SK-N-SH (cell line): ENCODE results near the gene CRIM1. TPM values are rescaled to one million over a fixed set of nuclear protein-coding genes. Genes with fewer than 3 reads are reported as not detected.

Source experiments
- CTCF ChIA-PET: fragments of 300-600, 350-600 bp; formaldehyde crosslinking; extraction: SDS; loops from one replicate; lab custom pipeline; 2021; lab: Yijun Ruan, JAX
- POLR2A ChIA-PET: fragments of 350-600 bp; sonication (Branson Sonifier 250); formaldehyde crosslinking; extraction: SDS; loops from one replicate; lab custom pipeline; 2020; ENCODE audit warnings: antibody characterized with exemption, inconsistent platforms; lab: Yijun Ruan, JAX
- DNase-seq: peaks from one replicate; pipeline ENCODE4 v3.0.0; 2012
- H2AFZ ChIP-seq: fragments of 200-600 bp; sonication (generic); 2 replicates; pipeline ENCODE4 v1.8.1; 2016; ENCODE audit warnings: antibody characterized with exemption, mild to moderate bottlenecking, low read depth
- H3F3A ChIP-seq: fragments of 200-600 bp; sonication (generic); replicated peaks from 2 replicates; pipeline ENCODE3; 2016; ENCODE audit warnings: antibody characterized with exemption, mild to moderate bottlenecking; ENCODE audit not compliant: insufficient read depth
- H3K27ac ChIP-seq, 2 experiments: fragments of 200-500 bp in 1 of 2; fragments of 200-600 bp in 1 of 2; sonication (Bioruptor generic) in 1 of 2; sonication (generic), shearing (Covaris generic) in 1 of 2; 2 replicates each; pipeline versions ENCODE4 v1.5.1 to v1.6.1; 2014 to 2016; ENCODE audit warnings: low read depth in 2 of 2, inconsistent platforms in 1 of 2, low read length in 1 of 2, mild to moderate bottlenecking in 1 of 2, mixed read lengths in 1 of 2
- H3K27me3 ChIP-seq: fragments of 200-600 bp; sonication (generic), shearing (Covaris generic); 2 replicates; pipeline ENCODE4 v1.6.1; 2016; ENCODE audit warnings: mixed run types; ENCODE audit not compliant: insufficient read depth
- H3K36me3 ChIP-seq, 2 experiments: fragments of 200-500 bp in 1 of 2; fragments of 200-600 bp in 1 of 2; sonication (Bioruptor generic) in 1 of 2; sonication (generic) in 1 of 2; replicated peaks in 1 of 2; 2 replicates each; pipeline versions ENCODE3 to v1.5.1; 2014 to 2016; ENCODE audit warnings: low read length in 1 of 2, mild to moderate bottlenecking in 1 of 2; ENCODE audit not compliant: insufficient read depth in 2 of 2, control insufficient read depth in 1 of 2
- H3K4me1 ChIP-seq, 2 experiments: fragments of 200-500 bp in 1 of 2; fragments of 200-600 bp in 1 of 2; sonication (Bioruptor generic) in 1 of 2; sonication (generic), shearing (Covaris generic) in 1 of 2; 2 replicates each; pipeline versions ENCODE4 v1.5.1 to v1.6.1; 2014 to 2016; ENCODE audit warnings: low read depth in 1 of 2, low read length in 1 of 2, mixed run types in 1 of 2; ENCODE audit not compliant: insufficient read depth in 2 of 2, control insufficient read depth in 1 of 2
- H3K4me2 ChIP-seq: fragments of 200-600 bp; sonication (generic), shearing (Covaris generic); 2 replicates; pipeline ENCODE4 v1.6.1; 2017; ENCODE audit warnings: mixed run types
- H3K4me3 ChIP-seq, 2 experiments: fragments of 200-500 bp in 1 of 2; fragments of 200-600 bp in 1 of 2; sonication (Bioruptor generic) in 1 of 2; sonication (generic), shearing (Covaris generic) in 1 of 2; 2 replicates each; pipeline versions ENCODE4 v1.5.1 to v1.8.1; 2014 to 2016; ENCODE audit warnings: low read depth in 2 of 2, inconsistent platforms in 1 of 2, low read length in 1 of 2, mild to moderate bottlenecking in 1 of 2, mixed read lengths in 1 of 2, moderate library complexity in 1 of 2
- H3K79me2 ChIP-seq: fragments of 200-600 bp; sonication (generic); 2 replicates; pipeline ENCODE4 v1.8.1; 2017; ENCODE audit warnings: mild to moderate bottlenecking; ENCODE audit not compliant: insufficient read depth
- H3K9ac ChIP-seq: fragments of 200-600 bp; sonication (generic); 2 replicates; pipeline ENCODE4 v1.6.1; 2017; ENCODE audit warnings: mixed run types
- H3K9me2 ChIP-seq: fragments of 200-600 bp; sonication (generic); 2 replicates; pipeline ENCODE4 v1.6.1; 2017; ENCODE audit warnings: mixed run types
- H3K9me3 ChIP-seq: fragments of 200-600 bp; sonication (generic); 2 replicates; pipeline ENCODE4 v1.6.1; 2017; ENCODE audit warnings: mixed run types, mild to moderate bottlenecking, moderate library complexity
- H4K20me1 ChIP-seq: fragments of 200-600 bp; sonication (generic); 2 replicates; pipeline ENCODE4 v1.6.1; 2017; ENCODE audit warnings: mild to moderate bottlenecking, mixed run types; ENCODE audit not compliant: insufficient read depth
- EP300 ChIP-seq, 2 experiments: IDR thresholded peaks; 2 replicates each; pipeline versions ENCODE4 v1.4.0 to v1.6.1; 2012; ENCODE audit warnings: borderline replicate concordance in 1 of 2, low read depth in 1 of 2, low read length in 1 of 2
- FOSL2 ChIP-seq: IDR thresholded peaks from 2 replicates; pipeline ENCODE4 v1.4.0; 2012; ENCODE audit warnings: low read depth, mild to moderate bottlenecking, moderate library complexity, borderline replicate concordance
- FOXJ3 ChIP-seq: sonication (generic); formaldehyde crosslinking; IDR thresholded peaks from 2 replicates; pipeline ENCODE4 v1.5.1; 2020; ENCODE audit warnings: mild to moderate bottlenecking, missing genetic modification reagents
- FOXM1 ChIP-seq: IDR thresholded peaks from 2 replicates; pipeline ENCODE4 v1.4.0; 2012; ENCODE audit warnings: low read depth, mild to moderate bottlenecking
- JUND ChIP-seq: IDR thresholded peaks from 2 replicates; pipeline ENCODE4 v1.4.0; 2012
- MXI1 ChIP-seq: IDR thresholded peaks from 2 replicates; pipeline ENCODE4 v1.6.1; 2012; ENCODE audit warnings: mild to moderate bottlenecking, low read depth, low read length, improper control_type of control experiment
- NFIC ChIP-seq: IDR thresholded peaks from 2 replicates; pipeline ENCODE4 v1.4.0; 2012; ENCODE audit warnings: borderline replicate concordance
- NRF1 ChIP-seq: IDR thresholded peaks from 2 replicates; pipeline ENCODE4 v1.6.1; 2012; ENCODE audit warnings: low read depth, mild to moderate bottlenecking, low read length
- RAD21 ChIP-seq: IDR thresholded peaks from 2 replicates; pipeline ENCODE4 v1.6.1; 2012; ENCODE audit warnings: mild to moderate bottlenecking, low read length
- RCOR1 ChIP-seq: fragments of 150-350 bp; IDR thresholded peaks from 2 replicates; pipeline ENCODE4 v1.6.1; 2017; ENCODE audit warnings: antibody characterized with exemption, low read length
- RXRA ChIP-seq: IDR thresholded peaks from 2 replicates; pipeline ENCODE4 v1.4.0; 2012; ENCODE audit warnings: low read depth, mild to moderate bottlenecking, borderline replicate concordance
- TCF12 ChIP-seq: IDR thresholded peaks from 2 replicates; pipeline ENCODE4 v1.4.0; 2012
- TEAD4 ChIP-seq: IDR thresholded peaks from 2 replicates; pipeline ENCODE4 v1.4.0; 2012; ENCODE audit warnings: mild to moderate bottlenecking, borderline replicate concordance; ENCODE audit not compliant: insufficient read depth
- WGBS: methylation state at CpG from one replicate; pipeline ENCODE4 v1.1.6; 2017; ENCODE audit warnings: low lambda C conversion rate; 5-methylcytosine and 5-hydroxymethylcytosine counted together
- polyA plus RNA-seq, 3 experiments: library from polyadenylated mRNA; depleted of rRNA; stranded (reverse); fragments of >200 nt; gene quantifications; 2 replicates each; pipeline ENCODE4 v1.2.3, GENCODE V29; 2012

Gene CRIM1
- polyA plus RNA-seq, 1 of the 3 experiments (the other 2 are of a cell fraction): 244 TPM

GRCh38 chr2:36569267-36569856 is 213.8 kb downstream of the CRIM1 start (continued):
- no peak for TF ChIP-seq NRF1
- no peak for TF ChIP-seq RAD21
- TF ChIP-seq TEAD4: no peak

GRCh38 chr2:36570416-36570815 is 214.8 kb downstream of the CRIM1 start:
- peaks cover 48% of the 10 kb centered on the region for H3F3A ChIP-seq
- peaks cover 17 to 50% of the 10 kb centered on the region in 2 experiments for H3K36me3 ChIP-seq
- peaks cover 0 to 40% of the 10 kb centered on the region in 2 experiments; a peak in 3 of 4 replicates for H3K4me1 ChIP-seq
- WGBS: 23% methylated on average over 1 of the region's 1 CpG
- no peak overlapping the region for H3K9ac ChIP-seq
- no peak for TF ChIP-seq NFIC
- peak; percentile 41; the same call in 1 of the 2 replicates for TF ChIP-seq FOSL2
- no peak for TF ChIP-seq MXI1
- H4K20me1 ChIP-seq: no peaks in the 10 kb centered on the region
- no peak overlapping the region for H3K4me2 ChIP-seq
- no peaks in the 10 kb centered on the region for H3K9me3 ChIP-seq
- H3K9me2 ChIP-seq: no peaks in the 10 kb centered on the region
- POLR2A ChIA-PET: no interaction called here
- peak overlapping the region in 1 of 2 experiments; percentile 92; a peak in 2 of 4 replicates for H3K27ac ChIP-seq
- CTCF ChIA-PET: no interaction called here
- no peak overlapping the region for H3K4me3 ChIP-seq
- H3K27me3 ChIP-seq: no peaks in the 10 kb centered on the region
- no peak for DNase-seq
- no peak overlapping the region for H2AFZ ChIP-seq
- H3K79me2 ChIP-seq: peaks cover 87% of the 10 kb centered on the region

GRCh38 chr2:36572054-36572718 is 216.6 kb downstream of the CRIM1 start:
- no peak for DNase-seq
- TF ChIP-seq NRF1 (no peak), TCF12 (no peak), RXRA (no peak), FOSL2 (no peak), EP300 (IDR thresholded peaks at IDR 0.05; ENCODE audit: borderline replicate concordance in 1 of 2, low read depth in 1 of 2, low read length in 1 of 2) (no peak), FOXM1 (no peak), RCOR1 (no peak), FOXJ3 (CRISPR knock-in tag) (no peak), JUND (no peak), TEAD4 (no peak)
- CTCF ChIA-PET: interaction anchor here (0.7 kb wide), 1 partner anchor 220 kb away, joined by 3 read pairs; no protein-coding TSS in a partner anchor
- no peak overlapping the region for H2AFZ ChIP-seq
- peaks cover 26 to 54% of the 10 kb centered on the region in 2 experiments for H3K36me3 ChIP-seq
- peaks cover 0 to 34% of the 10 kb centered on the region in 2 experiments; a peak in 3 of 4 replicates for H3K4me1 ChIP-seq
- peaks cover 86% of the 10 kb centered on the region for H3K79me2 ChIP-seq
- 92% methylated on average over 3 of the region's 3 CpGs for WGBS
- no peaks in the 10 kb centered on the region for H3K9me3 ChIP-seq
- H3K27ac ChIP-seq: peak overlapping the region in 1 of 2 experiments; percentile 42; a peak in 2 of 4 replicates
- no peak overlapping the region; the same call in 1 of the 2 replicates for H3K9ac ChIP-seq
- no peaks in the 10 kb centered on the region for H4K20me1 ChIP-seq
- H3K9me2 ChIP-seq: no peaks in the 10 kb centered on the region
- POLR2A ChIA-PET: no interaction called here
- no peak overlapping the region for H3K4me2 ChIP-seq
- no peak overlapping the region for H3K4me3 ChIP-seq
- peaks cover 45% of the 10 kb centered on the region for H3F3A ChIP-seq
- H3K27me3 ChIP-seq: no peaks in the 10 kb centered on the region
